SK-N-SH (cell line): ENCODE results near the gene IFNL2. TPM values are rescaled to one million over a fixed set of nuclear protein-coding genes. Genes with fewer than 3 reads are reported as not detected.

Source experiments
- CTCF ChIA-PET: fragments of 300-600, 350-600 bp; formaldehyde crosslinking; extraction: SDS; loops from one replicate; lab custom pipeline; 2021; lab: Yijun Ruan, JAX
- POLR2A ChIA-PET: fragments of 350-600 bp; sonication (Branson Sonifier 250); formaldehyde crosslinking; extraction: SDS; loops from one replicate; lab custom pipeline; 2020; ENCODE audit warnings: antibody characterized with exemption, inconsistent platforms; lab: Yijun Ruan, JAX
- DNase-seq: peaks from one replicate; pipeline ENCODE4 v3.0.0; 2012
- H2AFZ ChIP-seq: fragments of 200-600 bp; sonication (generic); 2 replicates; pipeline ENCODE4 v1.8.1; 2016; ENCODE audit warnings: antibody characterized with exemption, mild to moderate bottlenecking, low read depth
- H3F3A ChIP-seq: fragments of 200-600 bp; sonication (generic); replicated peaks from 2 replicates; pipeline ENCODE3; 2016; ENCODE audit warnings: antibody characterized with exemption, mild to moderate bottlenecking; ENCODE audit not compliant: insufficient read depth
- H3K27ac ChIP-seq, 2 experiments: fragments of 200-500 bp in 1 of 2; fragments of 200-600 bp in 1 of 2; sonication (Bioruptor generic) in 1 of 2; sonication (generic), shearing (Covaris generic) in 1 of 2; 2 replicates each; pipeline versions ENCODE4 v1.5.1 to v1.6.1; 2014 to 2016; ENCODE audit warnings: low read depth in 2 of 2, inconsistent platforms in 1 of 2, low read length in 1 of 2, mild to moderate bottlenecking in 1 of 2, mixed read lengths in 1 of 2
- H3K27me3 ChIP-seq: fragments of 200-600 bp; sonication (generic), shearing (Covaris generic); 2 replicates; pipeline ENCODE4 v1.6.1; 2016; ENCODE audit warnings: mixed run types; ENCODE audit not compliant: insufficient read depth
- H3K36me3 ChIP-seq, 2 experiments: fragments of 200-500 bp in 1 of 2; fragments of 200-600 bp in 1 of 2; sonication (Bioruptor generic) in 1 of 2; sonication (generic) in 1 of 2; replicated peaks in 1 of 2; 2 replicates each; pipeline versions ENCODE3 to v1.5.1; 2014 to 2016; ENCODE audit warnings: low read length in 1 of 2, mild to moderate bottlenecking in 1 of 2; ENCODE audit not compliant: insufficient read depth in 2 of 2, control insufficient read depth in 1 of 2
- H3K4me1 ChIP-seq, 2 experiments: fragments of 200-500 bp in 1 of 2; fragments of 200-600 bp in 1 of 2; sonication (Bioruptor generic) in 1 of 2; sonication (generic), shearing (Covaris generic) in 1 of 2; 2 replicates each; pipeline versions ENCODE4 v1.5.1 to v1.6.1; 2014 to 2016; ENCODE audit warnings: low read depth in 1 of 2, low read length in 1 of 2, mixed run types in 1 of 2; ENCODE audit not compliant: insufficient read depth in 2 of 2, control insufficient read depth in 1 of 2
- H3K4me2 ChIP-seq: fragments of 200-600 bp; sonication (generic), shearing (Covaris generic); 2 replicates; pipeline ENCODE4 v1.6.1; 2017; ENCODE audit warnings: mixed run types
- H3K4me3 ChIP-seq, 2 experiments: fragments of 200-500 bp in 1 of 2; fragments of 200-600 bp in 1 of 2; sonication (Bioruptor generic) in 1 of 2; sonication (generic), shearing (Covaris generic) in 1 of 2; 2 replicates each; pipeline versions ENCODE4 v1.5.1 to v1.8.1; 2014 to 2016; ENCODE audit warnings: low read depth in 2 of 2, inconsistent platforms in 1 of 2, low read length in 1 of 2, mild to moderate bottlenecking in 1 of 2, mixed read lengths in 1 of 2, moderate library complexity in 1 of 2
- H3K79me2 ChIP-seq: fragments of 200-600 bp; sonication (generic); 2 replicates; pipeline ENCODE4 v1.8.1; 2017; ENCODE audit warnings: mild to moderate bottlenecking; ENCODE audit not compliant: insufficient read depth
- H3K9ac ChIP-seq: fragments of 200-600 bp; sonication (generic); 2 replicates; pipeline ENCODE4 v1.6.1; 2017; ENCODE audit warnings: mixed run types
- H3K9me2 ChIP-seq: fragments of 200-600 bp; sonication (generic); 2 replicates; pipeline ENCODE4 v1.6.1; 2017; ENCODE audit warnings: mixed run types
- H3K9me3 ChIP-seq: fragments of 200-600 bp; sonication (generic); 2 replicates; pipeline ENCODE4 v1.6.1; 2017; ENCODE audit warnings: mixed run types, mild to moderate bottlenecking, moderate library complexity
- H4K20me1 ChIP-seq: fragments of 200-600 bp; sonication (generic); 2 replicates; pipeline ENCODE4 v1.6.1; 2017; ENCODE audit warnings: mild to moderate bottlenecking, mixed run types; ENCODE audit not compliant: insufficient read depth
- CHD2 ChIP-seq: fragments of 150-350 bp; IDR thresholded peaks from 2 replicates; pipeline ENCODE4 v1.6.1; 2018; ENCODE audit warnings: low read length; ENCODE audit not compliant: partially characterized antibody
- EP300 ChIP-seq, 2 experiments: IDR thresholded peaks; 2 replicates each; pipeline versions ENCODE4 v1.4.0 to v1.6.1; 2012; ENCODE audit warnings: borderline replicate concordance in 1 of 2, low read depth in 1 of 2, low read length in 1 of 2
- FOXJ3 ChIP-seq: sonication (generic); formaldehyde crosslinking; IDR thresholded peaks from 2 replicates; pipeline ENCODE4 v1.5.1; 2020; ENCODE audit warnings: mild to moderate bottlenecking, missing genetic modification reagents
- GATA2 ChIP-seq: sonication (generic); formaldehyde crosslinking; IDR thresholded peaks from 2 replicates; pipeline ENCODE4 v1.5.0; 2020; ENCODE audit warnings: mild to moderate bottlenecking, missing genetic modification reagents
- POLR2AphosphoS5 ChIP-seq: IDR thresholded peaks from 2 replicates; pipeline ENCODE4 v1.6.1; 2012; ENCODE audit warnings: low read depth, low read length
- RFX5 ChIP-seq: IDR thresholded peaks from 2 replicates; pipeline ENCODE4 v1.6.1; 2012; ENCODE audit warnings: mild to moderate bottlenecking, improper control_type of control experiment, low read length
- SMC3 ChIP-seq: IDR thresholded peaks from 2 replicates; pipeline ENCODE4 v1.6.1; 2012; ENCODE audit warnings: low read depth, low read length, improper control_type of control experiment
- TEAD4 ChIP-seq: IDR thresholded peaks from 2 replicates; pipeline ENCODE4 v1.4.0; 2012; ENCODE audit warnings: mild to moderate bottlenecking, borderline replicate concordance; ENCODE audit not compliant: insufficient read depth
- YY1 ChIP-seq: IDR thresholded peaks from 2 replicates; pipeline ENCODE4 v1.4.0; 2012; ENCODE audit warnings: low read depth, mild to moderate bottlenecking
- WGBS: methylation state at CpG from one replicate; pipeline ENCODE4 v1.1.6; 2017; ENCODE audit warnings: low lambda C conversion rate; 5-methylcytosine and 5-hydroxymethylcytosine counted together
- polyA plus RNA-seq, 3 experiments: library from polyadenylated mRNA; depleted of rRNA; stranded (reverse); fragments of >200 nt; gene quantifications; 2 replicates each; pipeline ENCODE4 v1.2.3, GENCODE V29; 2012
- TF ChIP-seq, protein P1 (sequence below): fragments of 150-350 bp; IDR thresholded peaks from 2 replicates; pipeline ENCODE4 v1.6.1; 2016; ENCODE audit warnings: mild to moderate bottlenecking, low read depth, low read length
- TF ChIP-seq, protein P2 (sequence below): IDR thresholded peaks from 2 replicates; pipeline ENCODE4 v1.4.0; 2012; ENCODE audit warnings: low read depth, borderline replicate concordance
- TF ChIP-seq, protein P3 (sequence below): IDR thresholded peaks from 2 replicates; pipeline ENCODE4; 2012

The IFNL2 gene
- polyA plus RNA-seq, 1 of the 3 experiments (the other 2 are of a cell fraction) = not detected

DNA sequence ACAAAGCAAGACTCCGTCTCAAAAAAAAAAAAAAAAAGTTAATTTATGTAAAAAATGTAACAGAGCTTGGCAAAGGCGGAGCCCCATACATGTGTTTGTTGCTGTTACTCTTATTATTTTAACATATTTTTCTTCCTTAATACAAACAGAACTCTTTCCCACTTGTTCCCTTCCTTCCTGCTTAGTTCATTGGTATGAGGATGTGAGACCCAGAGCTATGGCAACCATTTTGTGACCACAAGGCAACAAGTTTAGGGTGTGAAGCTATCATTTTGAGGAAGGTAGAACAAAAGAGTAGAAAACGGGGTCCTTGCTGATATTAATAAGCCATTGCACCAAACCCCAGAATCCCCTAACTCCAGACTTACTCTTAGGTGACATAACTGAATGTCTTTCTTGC, 33.4 kb downstream of the IFNL2 start:
- no peaks in the 10 kb centered on the region for H3K79me2 ChIP-seq
- no peak for DNase-seq
- H3K4me2 ChIP-seq = no peak overlapping the region
- no peaks in the 10 kb centered on the region for H4K20me1 ChIP-seq
- no peaks in the 10 kb centered on the region for H3K9me3 ChIP-seq
- H3K9ac ChIP-seq = no peak overlapping the region
- no peaks in the 10 kb centered on the region for H3K9me2 ChIP-seq
- POLR2A ChIA-PET = no interaction called here
- no peak overlapping the region for H2AFZ ChIP-seq
- TF ChIP-seq, protein P1, sequence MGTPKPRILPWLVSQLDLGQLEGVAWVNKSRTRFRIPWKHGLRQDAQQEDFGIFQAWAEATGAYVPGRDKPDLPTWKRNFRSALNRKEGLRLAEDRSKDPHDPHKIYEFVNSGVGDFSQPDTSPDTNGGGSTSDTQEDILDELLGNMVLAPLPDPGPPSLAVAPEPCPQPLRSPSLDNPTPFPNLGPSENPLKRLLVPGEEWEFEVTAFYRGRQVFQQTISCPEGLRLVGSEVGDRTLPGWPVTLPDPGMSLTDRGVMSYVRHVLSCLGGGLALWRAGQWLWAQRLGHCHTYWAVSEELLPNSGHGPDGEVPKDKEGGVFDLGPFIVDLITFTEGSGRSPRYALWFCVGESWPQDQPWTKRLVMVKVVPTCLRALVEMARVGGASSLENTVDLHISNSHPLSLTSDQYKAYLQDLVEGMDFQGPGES = no peak
- TF ChIP-seq, protein P2, sequence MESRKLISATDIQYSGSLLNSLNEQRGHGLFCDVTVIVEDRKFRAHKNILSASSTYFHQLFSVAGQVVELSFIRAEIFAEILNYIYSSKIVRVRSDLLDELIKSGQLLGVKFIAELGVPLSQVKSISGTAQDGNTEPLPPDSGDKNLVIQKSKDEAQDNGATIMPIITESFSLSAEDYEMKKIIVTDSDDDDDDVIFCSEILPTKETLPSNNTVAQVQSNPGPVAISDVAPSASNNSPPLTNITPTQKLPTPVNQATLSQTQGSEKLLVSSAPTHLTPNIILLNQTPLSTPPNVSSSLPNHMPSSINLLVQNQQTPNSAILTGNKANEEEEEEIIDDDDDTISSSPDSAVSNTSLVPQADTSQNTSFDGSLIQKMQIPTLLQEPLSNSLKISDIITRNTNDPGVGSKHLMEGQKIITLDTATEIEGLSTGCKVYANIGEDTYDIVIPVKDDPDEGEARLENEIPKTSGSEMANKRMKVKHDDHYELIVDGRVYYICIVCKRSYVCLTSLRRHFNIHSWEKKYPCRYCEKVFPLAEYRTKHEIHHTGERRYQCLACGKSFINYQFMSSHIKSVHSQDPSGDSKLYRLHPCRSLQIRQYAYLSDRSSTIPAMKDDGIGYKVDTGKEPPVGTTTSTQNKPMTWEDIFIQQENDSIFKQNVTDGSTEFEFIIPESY = no peak
- TF ChIP-seq RFX5 (no peak), EP300 (IDR thresholded peaks at IDR 0.05; ENCODE audit: borderline replicate concordance in 1 of 2, low read depth in 1 of 2, low read length in 1 of 2) (no peak), FOXJ3 (no peak), TEAD4 (no peak), YY1 (no peak), GATA2 (CRISPR knock-in tag) (no peak), CHD2 (no peak), POLR2AphosphoS5 (no peak), SMC3 (no peak)
- TF ChIP-seq, protein P3, sequence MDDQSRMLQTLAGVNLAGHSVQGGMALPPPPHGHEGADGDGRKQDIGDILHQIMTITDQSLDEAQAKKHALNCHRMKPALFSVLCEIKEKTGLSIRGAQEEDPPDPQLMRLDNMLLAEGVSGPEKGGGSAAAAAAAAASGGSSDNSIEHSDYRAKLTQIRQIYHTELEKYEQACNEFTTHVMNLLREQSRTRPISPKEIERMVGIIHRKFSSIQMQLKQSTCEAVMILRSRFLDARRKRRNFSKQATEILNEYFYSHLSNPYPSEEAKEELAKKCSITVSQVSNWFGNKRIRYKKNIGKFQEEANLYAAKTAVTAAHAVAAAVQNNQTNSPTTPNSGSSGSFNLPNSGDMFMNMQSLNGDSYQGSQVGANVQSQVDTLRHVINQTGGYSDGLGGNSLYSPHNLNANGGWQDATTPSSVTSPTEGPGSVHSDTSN = no peak
- TF ChIP-seq, all 33 proteins: peak for 0
- no peak overlapping the region for H3K4me3 ChIP-seq
- no peak overlapping the region for H3K27ac ChIP-seq
- H3K4me1 ChIP-seq = no peaks in the 10 kb centered on the region
- H3F3A ChIP-seq = no peaks in the 10 kb centered on the region
- no peaks in the 10 kb centered on the region for H3K27me3 ChIP-seq
- 54% methylated on average over 3 of the region's 3 CpGs for WGBS
- CTCF ChIA-PET = no interaction called here
- no peaks in the 10 kb centered on the region for H3K36me3 ChIP-seq
